ENCODE data around the gene NAGK. TPM values are rescaled to one million over a fixed set of nuclear protein-coding genes. Genes with fewer than 3 reads are reported as not detected.

NAGK gene
- total and polyA plus RNA-seq, 12 donors = 40.4 to 99.8 (median 46.0) TPM

GRCh38 chr2:71042287-71042686 is 26.2 kb upstream of the NAGK start:
- Histone ChIP-seq H3K36me3 (no peaks in the 10 kb centered on the region), H3K4me1 (peaks cover 0 to 8% (median 0%) of the 10 kb centered on the region in 9 donors), H3K27me3 (peaks cover 0 to 30% (median 10%) of the 10 kb centered on the region in 7 donors), H3K9me3 (no peaks in the 10 kb centered on the region), H3K4me3 (no peak overlapping the region), H3K27ac (no peak overlapping the region)
- intact Hi-C loops (cut with DNase I) = no loop called here
- DNase-seq (no peak), ATAC-seq (no peak)
- WGBS, 2 donors = 72 to 73% methylated on average over 4 of the region's 4 CpGs
- TF ChIP-seq, protein P1, sequence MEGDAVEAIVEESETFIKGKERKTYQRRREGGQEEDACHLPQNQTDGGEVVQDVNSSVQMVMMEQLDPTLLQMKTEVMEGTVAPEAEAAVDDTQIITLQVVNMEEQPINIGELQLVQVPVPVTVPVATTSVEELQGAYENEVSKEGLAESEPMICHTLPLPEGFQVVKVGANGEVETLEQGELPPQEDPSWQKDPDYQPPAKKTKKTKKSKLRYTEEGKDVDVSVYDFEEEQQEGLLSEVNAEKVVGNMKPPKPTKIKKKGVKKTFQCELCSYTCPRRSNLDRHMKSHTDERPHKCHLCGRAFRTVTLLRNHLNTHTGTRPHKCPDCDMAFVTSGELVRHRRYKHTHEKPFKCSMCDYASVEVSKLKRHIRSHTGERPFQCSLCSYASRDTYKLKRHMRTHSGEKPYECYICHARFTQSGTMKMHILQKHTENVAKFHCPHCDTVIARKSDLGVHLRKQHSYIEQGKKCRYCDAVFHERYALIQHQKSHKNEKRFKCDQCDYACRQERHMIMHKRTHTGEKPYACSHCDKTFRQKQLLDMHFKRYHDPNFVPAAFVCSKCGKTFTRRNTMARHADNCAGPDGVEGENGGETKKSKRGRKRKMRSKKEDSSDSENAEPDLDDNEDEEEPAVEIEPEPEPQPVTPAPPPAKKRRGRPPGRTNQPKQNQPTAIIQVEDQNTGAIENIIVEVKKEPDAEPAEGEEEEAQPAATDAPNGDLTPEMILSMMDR (IDR thresholded peaks at IDR 0.05) = no peak

DNA sequence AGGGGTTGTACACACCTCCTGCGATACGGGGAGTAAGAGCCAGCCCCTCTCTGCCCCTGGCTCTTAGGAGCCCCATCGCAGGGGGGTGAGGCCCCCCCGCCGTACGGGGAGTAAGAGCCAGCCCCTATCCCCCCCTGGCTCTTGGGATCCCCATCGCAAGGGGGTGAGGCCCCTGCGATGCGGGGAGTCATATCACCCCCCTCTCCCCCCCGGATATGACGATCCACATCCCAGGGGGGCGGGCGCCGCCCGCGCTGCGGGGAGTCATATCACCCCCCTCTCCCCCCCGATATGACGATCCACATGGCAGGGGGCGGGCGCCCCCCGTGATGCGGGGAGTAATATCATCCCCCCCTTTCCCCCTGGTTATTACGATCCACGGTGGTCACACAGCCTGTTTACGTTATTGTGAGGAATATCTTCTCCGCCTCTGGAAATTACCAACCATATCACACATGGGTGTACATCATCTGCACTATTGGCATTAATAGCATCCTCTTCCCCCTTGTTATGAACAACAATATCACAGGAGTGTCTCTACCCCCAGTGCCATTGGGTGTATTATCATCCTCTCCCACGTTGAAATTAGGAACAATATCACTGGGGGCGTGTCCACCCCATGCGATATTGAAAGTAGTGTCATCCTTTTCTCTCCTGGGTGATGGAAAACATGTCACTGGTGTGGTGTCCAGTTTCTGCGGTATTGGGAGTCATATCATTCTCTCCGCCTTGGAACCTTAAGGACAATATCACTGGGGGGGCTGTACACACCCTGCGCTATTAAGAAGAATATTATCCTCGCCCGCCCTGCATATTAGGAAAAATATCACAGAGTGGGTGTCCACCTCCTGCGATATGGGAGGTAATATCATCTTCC is 24.7 kb upstream of the NAGK start:
- Histone ChIP-seq H3K9me3 (no peaks in the 10 kb centered on the region), H3K4me1 (peaks cover 0 to 8% (median 0%) of the 10 kb centered on the region in 9 donors), H3K4me3 (no peak overlapping the region), H3K36me3 (no peaks in the 10 kb centered on the region), H3K27ac (no peak overlapping the region), H3K27me3 (peaks cover 0 to 30% (median 10%) of the 10 kb centered on the region in 7 donors)
- ATAC-seq (no peak), DNase-seq (no peak)
- TF ChIP-seq, protein P1 (IDR thresholded peaks at IDR 0.05) = no peak
- WGBS, 2 donors = 77 to 82% methylated on average over 31 to 36 of the region's 36 CpGs
- intact Hi-C loops (cut with DNase I) = no loop called here

DNA sequence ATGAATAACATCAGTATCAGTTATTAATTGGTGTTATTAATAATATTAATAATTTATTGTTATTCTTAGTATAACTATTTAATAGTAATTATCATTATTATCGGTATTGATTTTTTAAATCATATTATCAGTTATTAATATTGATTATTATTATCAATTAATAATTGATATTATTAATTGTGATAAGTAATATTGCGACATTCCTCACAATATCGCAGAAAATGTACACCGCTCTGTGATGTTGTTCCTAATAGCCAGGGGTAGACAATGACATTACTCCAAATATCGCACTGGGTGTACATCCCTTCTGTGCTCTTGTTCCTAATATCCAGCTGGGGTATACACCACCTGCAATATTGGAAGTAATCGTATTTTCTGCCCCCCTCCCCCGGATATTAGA is 23.3 kb upstream of the NAGK start:
- Histone ChIP-seq H3K27ac (no peak overlapping the region), H3K4me1 (peaks cover 0 to 8% (median 0%) of the 10 kb centered on the region in 9 donors), H3K36me3 (no peaks in the 10 kb centered on the region), H3K9me3 (no peaks in the 10 kb centered on the region), H3K4me3 (no peak overlapping the region), H3K27me3 (peaks cover 0 to 30% (median 10%) of the 10 kb centered on the region in 7 donors)
- intact Hi-C loops (cut with DNase I) = no loop called here
- TF ChIP-seq, protein P1 (IDR thresholded peaks at IDR 0.05) = no peak
- no peak for DNase-seq
- WGBS, 2 donors = 91% methylated on average over 7 of the region's 7 CpGs
- no peak for ATAC-seq

DNA sequence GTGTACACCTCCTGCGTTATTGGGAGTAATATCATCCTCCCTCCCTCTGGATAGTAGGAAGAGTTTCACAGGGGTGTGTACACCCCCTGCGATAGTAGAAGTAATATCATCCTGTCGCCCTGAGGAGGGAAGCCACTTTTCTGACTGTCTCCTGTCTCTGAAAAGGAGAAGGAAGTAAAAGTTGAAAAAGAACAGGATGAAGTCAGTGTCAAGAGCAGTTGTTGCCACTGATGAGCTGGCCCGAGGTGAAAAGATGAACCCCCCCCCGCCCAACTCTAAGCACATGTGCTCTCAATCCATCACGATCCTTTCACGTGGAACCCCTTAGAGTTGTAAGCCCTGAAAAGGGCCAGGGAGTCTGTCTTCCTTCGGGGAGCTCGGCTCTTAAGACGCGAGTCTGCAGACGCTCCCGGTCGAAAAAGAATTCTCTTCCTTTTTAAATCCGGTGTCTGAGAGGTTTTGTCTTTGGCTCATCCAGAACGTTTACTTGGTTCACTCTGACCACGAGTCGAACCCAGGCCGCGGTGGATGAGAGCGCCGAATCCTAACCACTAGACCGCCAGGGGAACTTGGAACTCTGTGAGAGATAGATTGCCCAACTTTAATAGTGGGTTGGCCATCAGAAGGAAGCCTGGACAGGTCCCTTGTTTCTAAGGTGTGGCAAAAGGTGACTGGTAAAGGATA is 22.4 kb upstream of the NAGK start:
- WGBS, 2 donors = 79 to 84% methylated on average over 23 of the region's 23 CpGs
- TF ChIP-seq, protein P1 (IDR thresholded peaks at IDR 0.05) = no peak
- H3K4me3 ChIP-seq = no peak overlapping the region
- H3K27me3 ChIP-seq = peaks cover 0 to 24% (median 10%) of the 10 kb centered on the region in 7 donors
- intact Hi-C loops (cut with DNase I) = no loop called here
- no peak overlapping the region for H3K27ac ChIP-seq
- ATAC-seq = no peak
- peaks cover 0 to 8% (median 0%) of the 10 kb centered on the region in 9 donors for H3K4me1 ChIP-seq
- no peaks in the 10 kb centered on the region for H3K9me3 ChIP-seq
- no peaks in the 10 kb centered on the region for H3K36me3 ChIP-seq
- no peak for DNase-seq

Measured in heart right ventricle (tissue), 16 donors.